Measurements from ENCODE around the gene SMIM41.
A peak's percentile ranks its signal among the peaks of the same experiment; 100 is the strongest.

The SMIM41 gene

GRCh38 chr12:52079576-52080402 is at the start of gene SMIM41:
Gene SMIM41, plus strand, starts transcription at chr12:52079704. Its CDS starts 76 bp downstream, at chr12:52079780.
- DNase-seq (ENCODE audit: low read depth in 1 of 2, low spot score in 1 of 2): no peak

DNA sequence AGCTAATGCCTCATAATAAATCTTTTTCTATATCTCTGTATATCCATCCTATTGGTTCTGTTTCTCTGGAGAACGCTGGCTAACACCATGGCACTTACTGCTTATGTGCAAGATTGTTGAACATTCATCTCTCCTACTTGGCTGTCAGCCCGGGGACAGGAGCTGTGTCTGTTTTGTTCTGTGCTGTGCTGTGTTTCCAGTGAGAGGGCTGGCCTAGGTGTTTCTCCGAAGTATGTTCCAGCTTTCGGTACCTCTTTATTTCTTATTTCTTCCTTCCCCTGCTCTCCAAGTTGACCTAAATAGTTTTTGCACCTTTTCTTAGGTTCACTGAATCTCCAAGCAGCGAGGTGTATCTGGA is 47.1 kb upstream of the SMIM41 start:
- no peak for DNase-seq (ENCODE audit: low read depth in 1 of 2, low spot score in 1 of 2)

- DNase-seq (ENCODE audit: low read depth in 1 of 2, low spot score in 1 of 2): peak; percentile 63 to 86
Measured at GRCh38 chr12:52032804-52033445, 46.6 kb upstream of the SMIM41 start.

DNA sequence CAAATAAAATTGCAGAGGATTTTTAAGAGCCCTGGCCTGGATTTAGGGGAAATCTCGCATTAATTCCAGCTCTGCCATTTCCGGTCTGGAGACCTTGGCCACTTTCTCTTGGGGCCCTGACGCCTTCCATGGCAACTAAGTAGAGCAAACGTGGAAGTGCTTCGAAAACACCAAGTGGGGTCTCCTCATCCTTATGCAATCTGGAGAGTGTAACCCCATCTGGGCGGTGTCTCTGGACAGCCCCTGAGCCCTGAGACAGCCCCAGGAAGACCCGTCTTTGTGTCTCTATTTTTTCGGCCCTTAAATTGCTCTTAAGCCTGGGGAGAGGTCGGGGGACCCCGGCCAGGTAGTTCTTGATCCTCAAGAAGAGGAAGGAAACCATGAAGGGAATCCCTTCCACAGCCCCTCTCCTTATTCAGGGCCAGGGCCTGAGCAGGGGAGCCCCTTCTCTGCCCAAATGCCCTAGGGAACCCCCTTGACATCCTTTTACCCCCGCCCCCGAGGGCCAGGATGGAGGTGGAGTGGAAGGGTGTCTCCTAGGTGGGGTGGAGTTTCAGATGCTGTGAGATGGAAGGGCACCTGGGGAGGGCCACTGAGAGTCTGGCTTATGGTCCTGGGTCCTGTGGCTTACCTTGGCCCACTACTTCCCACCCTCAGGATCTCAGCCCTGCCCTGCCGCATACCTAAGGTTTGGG is 45.9 kb upstream of the SMIM41 start:
- DNase-seq (ENCODE audit: low read depth in 1 of 2, low spot score in 1 of 2): no peak

DNA sequence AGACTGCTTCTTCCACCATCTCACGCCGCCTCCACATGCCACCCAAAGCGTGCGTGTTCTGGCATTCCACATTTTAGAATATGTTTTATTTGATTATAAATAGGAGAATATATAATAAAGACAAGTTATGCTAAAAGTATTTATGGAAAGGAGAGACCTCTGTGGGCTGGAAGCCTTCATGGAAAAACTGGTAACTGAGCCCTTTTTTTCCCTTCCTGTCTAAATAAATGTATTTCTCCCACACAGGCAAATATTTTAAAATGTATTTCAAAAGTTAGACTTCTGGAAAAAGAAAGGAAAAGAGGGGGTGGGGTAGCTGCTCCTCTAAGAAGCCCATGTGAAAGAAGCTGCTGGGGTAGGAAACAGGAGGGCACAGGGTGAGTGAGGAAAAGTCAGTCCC is 44.3 kb upstream of the SMIM41 start:
- DNase-seq (ENCODE audit: low read depth in 1 of 2, low spot score in 1 of 2): no peak

GRCh38 chr12:52035926-52036325 is 43.6 kb upstream of the SMIM41 start:
- DNase-seq (ENCODE audit: low read depth in 1 of 2, low spot score in 1 of 2): no peak

DNA sequence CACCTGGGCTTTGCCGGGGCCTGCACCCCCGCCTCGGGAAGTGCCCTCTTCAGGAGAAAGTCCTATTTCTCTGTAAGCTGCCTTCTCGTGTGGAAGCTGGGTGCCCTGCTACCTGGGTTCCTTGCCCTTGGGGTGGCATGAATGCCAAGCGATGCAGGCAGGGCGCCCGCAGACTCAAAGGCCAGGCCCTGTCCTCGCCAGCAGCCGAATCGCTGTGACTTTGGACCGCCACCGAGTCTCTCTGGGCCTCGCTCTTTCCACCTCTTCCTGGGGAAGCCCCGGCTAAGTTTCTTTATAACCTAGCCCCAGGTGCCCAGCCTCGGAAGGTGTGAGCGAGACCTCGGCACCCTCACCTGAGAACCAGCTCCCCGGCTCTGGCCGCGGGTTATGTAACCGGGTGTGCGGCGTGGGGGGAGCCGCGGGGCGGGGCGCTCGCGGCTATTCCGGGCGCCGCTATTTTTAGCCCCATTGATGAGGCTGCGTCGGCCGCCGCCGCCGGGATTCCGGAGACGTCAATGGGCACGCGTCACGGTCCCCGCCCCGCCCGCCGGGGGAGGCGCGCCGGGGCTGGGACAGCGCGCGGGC is 42.8 kb upstream of the SMIM41 start:
- peak; percentile 50 to 65 for DNase-seq (ENCODE audit: low read depth in 1 of 2, low spot score in 1 of 2)

DNA sequence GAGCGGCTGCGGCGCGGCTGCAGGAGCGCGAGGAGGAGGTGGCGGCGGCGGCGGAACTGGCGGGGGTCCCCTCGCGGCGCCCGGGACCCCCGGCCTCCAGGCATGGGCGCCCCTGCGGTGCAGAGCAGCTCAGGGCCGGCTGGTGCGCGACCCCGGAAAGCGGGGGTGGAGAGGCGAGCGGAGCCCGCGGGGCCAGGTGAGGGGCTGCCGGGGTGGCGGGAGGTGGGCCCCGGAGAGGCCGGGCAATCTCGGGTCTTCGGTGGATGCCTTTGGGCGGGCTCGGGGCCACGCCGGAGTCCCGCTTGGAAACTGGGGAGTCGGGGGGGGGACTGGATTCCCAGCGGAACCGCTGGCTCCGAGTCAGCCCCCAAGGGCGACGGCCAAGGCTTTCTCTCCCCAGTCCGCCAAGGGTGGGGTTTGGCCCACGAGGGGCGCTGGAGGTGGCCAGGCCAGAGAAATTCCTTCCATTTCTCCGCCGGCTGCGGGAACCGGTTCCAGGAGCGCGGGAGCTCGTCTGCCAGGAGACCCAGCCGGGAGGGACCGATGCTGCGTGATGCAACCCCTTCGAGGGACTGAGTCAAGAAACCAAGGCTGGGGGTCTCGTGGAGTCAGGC is 42.1 kb upstream of the SMIM41 start:
- DNase-seq (ENCODE audit: low read depth in 1 of 2, low spot score in 1 of 2): no peak

DNA sequence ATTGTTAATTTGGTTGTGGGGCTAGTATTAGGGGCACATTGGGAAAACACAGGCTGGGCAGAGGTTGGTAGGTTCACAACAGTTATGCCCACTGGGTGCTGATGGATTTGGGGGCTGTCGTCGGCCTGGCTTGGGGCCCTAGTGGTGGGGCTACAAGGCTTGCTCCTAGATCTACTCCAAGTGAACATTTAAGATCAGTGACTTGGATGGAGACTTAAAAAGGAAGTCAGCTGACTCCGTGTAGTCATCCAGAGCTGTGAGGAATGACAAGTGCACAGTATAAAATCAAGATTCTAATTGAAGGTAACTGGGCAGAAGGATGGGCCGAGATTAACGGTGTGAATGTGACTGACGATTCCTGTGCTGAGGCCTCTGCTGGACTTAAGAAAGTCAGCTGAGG is 41.1 kb upstream of the SMIM41 start:
- DNase-seq (ENCODE audit: low read depth in 1 of 2, low spot score in 1 of 2): no peak

GRCh38 chr12:52041035-52041434 is 38.5 kb upstream of the SMIM41 start:
- DNase-seq (ENCODE audit: low read depth in 1 of 2, low spot score in 1 of 2): no peak

GRCh38 chr12:52041695-52042123 is 37.8 kb upstream of the SMIM41 start:
- no peak for DNase-seq (ENCODE audit: low read depth in 1 of 2, low spot score in 1 of 2)

DNA sequence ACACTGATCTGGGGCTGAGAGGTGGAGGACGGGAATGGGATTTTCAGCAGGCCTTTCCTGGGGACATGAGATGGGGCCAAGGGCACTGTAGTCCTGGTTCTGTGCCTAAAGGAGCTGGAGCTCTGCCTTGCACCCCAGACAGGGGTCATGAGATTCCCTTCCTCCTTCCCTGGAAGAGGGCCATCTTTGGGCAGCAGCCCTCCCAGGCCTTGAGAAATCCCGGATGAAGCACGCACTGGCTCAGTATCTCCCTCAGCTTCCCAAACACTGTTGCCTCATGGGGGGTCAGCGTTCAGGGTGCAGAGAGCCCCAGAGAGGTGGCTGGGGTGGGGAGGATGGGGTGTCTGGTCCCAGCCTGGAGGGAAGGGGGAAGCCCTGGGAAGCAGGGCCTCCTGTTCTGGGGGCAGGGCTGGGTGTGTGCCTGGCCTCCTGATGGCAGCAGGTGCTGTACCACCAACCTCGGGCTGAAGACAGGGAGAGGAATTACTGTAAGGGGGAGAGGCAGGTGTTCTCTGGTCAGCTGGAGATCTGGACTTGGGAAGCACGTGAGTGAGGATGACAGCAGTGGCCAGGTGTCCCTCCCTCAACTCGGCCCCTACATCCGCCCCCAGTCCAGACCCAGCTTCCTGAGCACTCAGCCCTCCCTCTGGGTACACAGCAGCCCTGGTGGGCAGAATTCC is 36.7 kb upstream of the SMIM41 start:
- no peak for DNase-seq (ENCODE audit: low read depth in 1 of 2, low spot score in 1 of 2)

- no peak for DNase-seq (ENCODE audit: low read depth in 1 of 2, low spot score in 1 of 2)
Measured at GRCh38 chr12:52043386-52044212, 35.9 kb upstream of the SMIM41 start.

- no peak for DNase-seq (ENCODE audit: low read depth in 1 of 2, low spot score in 1 of 2)
Measured at GRCh38 chr12:52044292-52044983, 35.1 kb upstream of the SMIM41 start.

DNA sequence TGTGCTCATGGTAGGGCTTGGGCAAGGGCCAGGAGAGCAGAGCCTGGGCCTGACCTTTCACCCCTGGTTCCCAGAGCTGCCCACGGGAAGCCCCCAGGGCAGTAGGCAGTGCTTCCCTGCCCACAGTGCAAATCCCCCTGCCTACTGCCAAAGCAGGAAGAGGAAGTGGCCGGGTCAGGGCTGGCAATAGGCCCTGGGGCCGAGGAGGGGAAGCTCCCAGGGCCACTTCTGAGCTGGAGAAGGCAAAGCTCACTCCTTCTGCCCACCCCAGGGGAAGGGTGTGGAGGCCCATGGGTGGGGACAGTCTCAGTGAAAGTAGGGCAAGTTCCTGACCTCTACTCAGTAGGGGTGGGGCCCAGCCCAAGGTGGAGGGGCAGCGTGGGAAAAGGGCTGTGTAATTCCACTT is 33.7 kb upstream of the SMIM41 start:
- no peak for DNase-seq (ENCODE audit: low read depth in 1 of 2, low spot score in 1 of 2)

DNA sequence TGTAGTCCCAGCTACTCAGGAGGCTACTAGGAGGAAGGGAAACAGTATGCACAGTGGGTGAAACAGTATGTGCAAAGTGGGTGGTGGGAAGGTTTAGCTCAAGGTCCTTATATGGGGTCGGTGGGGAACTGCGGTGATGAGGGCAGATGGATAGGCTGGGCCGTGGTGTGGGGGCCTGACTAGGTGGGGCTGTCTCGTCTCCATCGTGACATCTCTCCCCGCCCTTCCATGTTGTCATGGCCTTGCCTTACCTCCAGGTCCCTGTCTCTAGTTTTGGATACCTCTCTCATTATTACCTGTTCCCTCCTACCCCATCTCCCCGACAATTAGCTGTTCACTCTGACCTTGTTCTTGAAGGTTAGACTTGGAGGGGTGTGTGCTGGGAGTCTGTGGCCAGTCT is 32.6 kb upstream of the SMIM41 start:
- DNase-seq (ENCODE audit: low read depth in 1 of 2, low spot score in 1 of 2): no peak

- no peak for DNase-seq (ENCODE audit: low read depth in 1 of 2, low spot score in 1 of 2)
Measured at GRCh38 chr12:52049286-52049685, 30.2 kb upstream of the SMIM41 start.

GRCh38 chr12:52049688-52050087 is 29.8 kb upstream of the SMIM41 start:
- DNase-seq (ENCODE audit: low read depth in 1 of 2, low spot score in 1 of 2): no peak

- no peak for DNase-seq (ENCODE audit: low read depth in 1 of 2, low spot score in 1 of 2)
Measured at GRCh38 chr12:52050116-52050757, 29.3 kb upstream of the SMIM41 start.

Measured in activated CD4-positive, alpha-beta T cell treated with anti-CD3 and anti-CD28 coated beads, Interleukin-2, amount 50 U/mL, for 24 hours (primary cell).